CD1c-positive myeloid dendritic cell (primary cell): ENCODE results near the gene C17orf114.
A peak's percentile ranks its signal among the peaks of the same experiment; 100 is the strongest.
"Not testable (repeated sequence)": the region's sequence is repeated elsewhere in the genome, so short reads cannot be mapped to it uniquely, and the experiment has no call there.

Experiments used
- DNase-seq: peaks from one replicate; pipeline ENCODE4 v3.0.0-alpha.2; 2016; ENCODE audit errors: extremely low spot score

The C17orf114 gene

GRCh38 chr17:4802228-4802627, at the start of gene C17orf114:
Gene C17orf114 (minus strand): TSS chr17:4802328.
- no peak for DNase-seq

GRCh38 chr17:4851084-4851483, 49.0 kb upstream of the C17orf114 start:
- no peak for DNase-seq

GRCh38 chr17:4850246-4850645, 48.1 kb upstream of the C17orf114 start:
- no peak for DNase-seq

- no peak for DNase-seq
Measured at GRCh38 chr17:4849011-4849536, 46.9 kb upstream of the C17orf114 start.

- DNase-seq = no peak
Measured at GRCh38 chr17:4846635-4847390, 44.7 kb upstream of the C17orf114 start.

GRCh38 chr17:4845118-4845517, 43.0 kb upstream of the C17orf114 start:
- peak; percentile 91 for DNase-seq

GRCh38 chr17:4843321-4844000, 41.3 kb upstream of the C17orf114 start:
- peak; percentile 25 for DNase-seq

GRCh38 chr17:4842376-4842775, 40.2 kb upstream of the C17orf114 start:
- DNase-seq = no peak

- no peak for DNase-seq
Measured at GRCh38 chr17:4840893-4841242, 38.7 kb upstream of the C17orf114 start.

GRCh38 chr17:4839965-4840892, 38.1 kb upstream of the C17orf114 start:
- DNase-seq = no peak

GRCh38 chr17:4839221-4839620, 37.1 kb upstream of the C17orf114 start:
- no peak for DNase-seq

- DNase-seq = no peak
Measured at GRCh38 chr17:4838309-4838785, 36.2 kb upstream of the C17orf114 start.

GRCh38 chr17:4837471-4838308, 35.6 kb upstream of the C17orf114 start:
- no peak for DNase-seq

GRCh38 chr17:4836221-4836620, 34.1 kb upstream of the C17orf114 start:
- no peak for DNase-seq

GRCh38 chr17:4834681-4835020, 32.5 kb upstream of the C17orf114 start:
- no peak for DNase-seq

GRCh38 chr17:4833941-4834680, 32.0 kb upstream of the C17orf114 start:
- DNase-seq = peak; percentile 72

GRCh38 chr17:4833178-4833940, 31.2 kb upstream of the C17orf114 start, which contains the start of gene MINK1:
Gene MINK1 (plus strand): TSS chr17:4833340. CDS start chr17:4833584, 244 bp downstream.
- DNase-seq = peak; percentile 96

- not testable (repeated sequence) for DNase-seq
Measured at GRCh38 chr17:4832829-4833177, 30.7 kb upstream of the C17orf114 start.

GRCh38 chr17:4827399-4827798, 25.3 kb upstream of the C17orf114 start:
- DNase-seq = no peak
